Fibroblast of lung (primary cell): ENCODE data around the gene SF1. TPM values are rescaled to one million over a fixed set of nuclear protein-coding genes. Genes with fewer than 3 reads are reported as not detected.

Source experiments
- DNase-seq, 2 donors: peaks; one replicate each; pipeline versions ENCODE4 v3.0.0 to v3.0.0-alpha.2; 2010; ENCODE audit warnings: low read depth in 2 of 2
- H2AFZ ChIP-seq: 2 replicates; pipeline ENCODE4 v1.5.1; 2012; ENCODE audit warnings: low read length, control low read depth, inconsistent platforms
- H3K27ac ChIP-seq: 2 replicates; pipeline ENCODE4 v1.5.1; 2011; ENCODE audit warnings: low read length, control low read depth; ENCODE audit not compliant: insufficient read depth
- H3K27me3 ChIP-seq: 2 replicates; pipeline ENCODE4 v1.5.1; 2011; ENCODE audit warnings: mild to moderate bottlenecking, low read length; ENCODE audit not compliant: control insufficient read depth, insufficient read depth
- H3K36me3 ChIP-seq: 2 replicates; pipeline ENCODE4 v1.5.1; 2011; ENCODE audit warnings: low read length; ENCODE audit not compliant: control insufficient read depth, insufficient read depth
- H3K4me1 ChIP-seq: 2 replicates; pipeline ENCODE4 v1.5.1; 2011; ENCODE audit warnings: low read length; ENCODE audit not compliant: control insufficient read depth, insufficient read depth; ENCODE audit errors: extremely low read depth
- H3K4me2 ChIP-seq: 2 replicates; pipeline ENCODE4 v1.5.1; 2011; ENCODE audit warnings: low read length, control low read depth; ENCODE audit not compliant: insufficient read depth; ENCODE audit errors: extremely low read depth
- H3K4me3 ChIP-seq, 4 experiments: fragments of 200-600 bp in 1 of 4; sonication (generic) in 1 of 4; replicated peaks in 1 of 4; 2 replicates each; pipeline ENCODE4 v1.5.1; 2011 to 2016; ENCODE audit warnings: low read length in 4 of 4, low read depth in 3 of 4, mild to moderate bottlenecking in 3 of 4, control low read depth in 2 of 4, inconsistent platforms in 1 of 4, mixed read lengths in 1 of 4; ENCODE audit not compliant: insufficient read depth in 1 of 4; ENCODE audit errors: control extremely low read depth in 1 of 4
- H3K79me2 ChIP-seq: 2 replicates; pipeline ENCODE4 v1.5.1; 2012; ENCODE audit warnings: mild to moderate bottlenecking, low read length, inconsistent platforms; ENCODE audit not compliant: control insufficient read depth, insufficient read depth
- H3K9ac ChIP-seq: 2 replicates; pipeline ENCODE4 v1.5.1; 2011; ENCODE audit warnings: mild to moderate bottlenecking, low read length, control low read depth; ENCODE audit not compliant: insufficient read depth
- H3K9me3 ChIP-seq: 2 replicates; pipeline ENCODE4 v1.5.1; 2012; ENCODE audit warnings: low read depth, low read length; ENCODE audit not compliant: control insufficient read depth, insufficient read depth
- H4K20me1 ChIP-seq: 2 replicates; pipeline ENCODE4 v1.5.1; 2011; ENCODE audit warnings: low read length; ENCODE audit not compliant: control insufficient read depth, insufficient read depth; ENCODE audit errors: extremely low read depth
- CTCF ChIP-seq, 2 donors: IDR thresholded peaks in 1 of 2; conservative IDR thresholded peaks in 1 of 2; 1 replicate in 1 of 2; 2 replicates in 1 of 2; pipeline ENCODE4 v1.5.1; 2011 to 2012; ENCODE audit warnings: low read length in 2 of 2, control low read depth in 1 of 2, inconsistent platforms in 1 of 2, low read depth in 1 of 2, mild to moderate bottlenecking in 1 of 2
- EZH2 ChIP-seq: IDR thresholded peaks from 2 replicates; pipeline ENCODE4 v1.5.1; 2012; ENCODE audit warnings: low read length, control low read depth, mild to moderate bottlenecking; ENCODE audit errors: missing control alignments
- polyA plus RNA-seq, 2 donors: library from polyadenylated mRNA; depleted of rRNA in 1 of 2; stranded (reverse) in 1 of 2; unstranded in 1 of 2; fragments of >200 nt; gene quantifications; 2 replicates each; pipeline ENCODE4 v1.2.1, GENCODE V29; 2011 to 2012; ENCODE audit warnings: missing spikeins in 1 of 2
- total RNA-seq: library from RNA; depleted of rRNA; stranded (reverse); fragments of >200 nt; gene quantifications from 2 replicates; pipeline ENCODE4 v1.2.1, GENCODE V29; 2014

SF1 gene
- total and polyA plus RNA-seq, 2 donors (not counting 1 experiment from before 2014, with no cell fraction given) = 78.9 to 105 TPM

GRCh38 chr11:64753380-64754123, 24.8 kb downstream of the SF1 start:
- H3K4me1 ChIP-seq = no peaks in the 10 kb centered on the region
- no peaks in the 10 kb centered on the region for H4K20me1 ChIP-seq
- H3K79me2 ChIP-seq = no peaks in the 10 kb centered on the region
- no peak for DNase-seq
- H3K36me3 ChIP-seq = no peaks in the 10 kb centered on the region
- H3K9ac ChIP-seq = no peak overlapping the region
- H2AFZ ChIP-seq = no peak overlapping the region
- no peak overlapping the region for H3K4me2 ChIP-seq
- H3K27me3 ChIP-seq = no peaks in the 10 kb centered on the region
- no peak overlapping the region for H3K4me3 ChIP-seq
- no peak for TF ChIP-seq EZH2
- TF ChIP-seq CTCF (conservative IDR thresholded peaks at IDR 0.05 in 1 of 2, IDR thresholded peaks at IDR 0.05 in 1 of 2; ENCODE audit: low read depth in 1 of 2, low read length in 2 of 2) = no peak
- no peak overlapping the region for H3K27ac ChIP-seq
- H3K9me3 ChIP-seq = no peaks in the 10 kb centered on the region

- Histone ChIP-seq H4K20me1 (no peaks in the 10 kb centered on the region), H3K36me3 (no peaks in the 10 kb centered on the region), H3K27me3 (no peaks in the 10 kb centered on the region), H3K9me3 (no peaks in the 10 kb centered on the region), H3K27ac (no peak overlapping the region), H3K79me2 (no peaks in the 10 kb centered on the region), H3K4me1 (no peaks in the 10 kb centered on the region), H3K9ac (no peak overlapping the region), H2AFZ (no peak overlapping the region), H3K4me2 (no peak overlapping the region), H3K4me3 (no peak overlapping the region)
- no peak for DNase-seq
- TF ChIP-seq CTCF (conservative IDR thresholded peaks at IDR 0.05 in 1 of 2, IDR thresholded peaks at IDR 0.05 in 1 of 2; ENCODE audit: low read depth in 1 of 2, low read length in 2 of 2) = no peak
- no peak for TF ChIP-seq EZH2
These were observed 25.3 kb downstream of the SF1 start for GRCh38 chr11:64753019-64753379.

- Histone ChIP-seq H3K79me2 (no peaks in the 10 kb centered on the region), H3K27me3 (no peaks in the 10 kb centered on the region), H3K27ac (no peak overlapping the region), H3K4me2 (no peak overlapping the region), H3K4me1 (no peaks in the 10 kb centered on the region), H3K4me3 (no peak overlapping the region), H3K9me3 (no peaks in the 10 kb centered on the region), H3K9ac (no peak overlapping the region), H2AFZ (no peak overlapping the region), H3K36me3 (no peaks in the 10 kb centered on the region), H4K20me1 (no peaks in the 10 kb centered on the region)
- no peak for DNase-seq
- TF ChIP-seq CTCF (conservative IDR thresholded peaks at IDR 0.05 in 1 of 2, IDR thresholded peaks at IDR 0.05 in 1 of 2; ENCODE audit: low read depth in 1 of 2, low read length in 2 of 2) (no peak), EZH2 (no peak)
These were observed 26.0 kb downstream of the SF1 start for GRCh38 chr11:64752175-64752970.
